Gastrocnemius medialis (tissue), 4 donors: ENCODE data around the gene P2RY2.

ENCODE experiments used
- POLR2A ChIP-seq, 2 donors: fragments of 450-650 bp; IDR thresholded peaks; one replicate each; pipeline ENCODE4 v1.6.1; 2017; ENCODE audit warnings: antibody characterized with exemption in 2 of 2, mild to moderate bottlenecking in 2 of 2, moderate library complexity in 2 of 2
- TF ChIP-seq, protein P1 (sequence below), 5 experiments: fragments of 450-650 bp in 3 of 5; fragments of 200-600 bp in 2 of 5; sonication (generic) in 2 of 5; IDR thresholded peaks in 4 of 5; conservative IDR thresholded peaks in 1 of 5; 1 replicate in 4 of 5; 2 replicates in 1 of 5; pipeline ENCODE4 v1.5.1; 2016 to 2019; ENCODE audit warnings: antibody characterized with exemption in 5 of 5, mild to moderate bottlenecking in 3 of 5, moderate library complexity in 3 of 5

DNA sequence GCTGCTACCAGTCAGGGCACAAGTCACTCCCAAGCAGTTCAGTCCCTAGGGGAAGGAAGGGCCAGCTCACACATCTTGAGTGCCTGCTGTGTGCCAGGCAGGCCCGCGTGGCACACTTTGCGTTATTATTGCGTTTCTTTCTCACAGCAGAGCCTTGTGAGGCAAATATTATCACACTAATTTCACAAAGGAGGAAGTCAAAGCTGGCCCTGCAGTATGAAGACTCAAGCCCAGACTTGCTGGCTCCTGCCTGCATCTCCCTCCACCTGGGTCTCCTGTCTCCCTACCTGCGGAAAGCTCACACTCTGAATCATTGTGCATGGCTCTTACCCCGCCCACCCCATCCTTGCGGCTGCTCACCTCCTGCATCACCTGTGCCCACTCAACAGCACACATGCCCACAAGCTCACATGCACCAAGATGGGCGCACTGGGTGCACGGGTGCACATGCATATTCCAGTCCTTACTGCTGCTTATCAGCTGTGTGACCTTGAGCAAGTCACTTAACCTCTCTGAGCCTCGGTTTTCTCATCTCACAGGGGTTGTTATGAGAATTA, 31.7 kb upstream of the P2RY2 start:
- TF ChIP-seq, protein P1, sequence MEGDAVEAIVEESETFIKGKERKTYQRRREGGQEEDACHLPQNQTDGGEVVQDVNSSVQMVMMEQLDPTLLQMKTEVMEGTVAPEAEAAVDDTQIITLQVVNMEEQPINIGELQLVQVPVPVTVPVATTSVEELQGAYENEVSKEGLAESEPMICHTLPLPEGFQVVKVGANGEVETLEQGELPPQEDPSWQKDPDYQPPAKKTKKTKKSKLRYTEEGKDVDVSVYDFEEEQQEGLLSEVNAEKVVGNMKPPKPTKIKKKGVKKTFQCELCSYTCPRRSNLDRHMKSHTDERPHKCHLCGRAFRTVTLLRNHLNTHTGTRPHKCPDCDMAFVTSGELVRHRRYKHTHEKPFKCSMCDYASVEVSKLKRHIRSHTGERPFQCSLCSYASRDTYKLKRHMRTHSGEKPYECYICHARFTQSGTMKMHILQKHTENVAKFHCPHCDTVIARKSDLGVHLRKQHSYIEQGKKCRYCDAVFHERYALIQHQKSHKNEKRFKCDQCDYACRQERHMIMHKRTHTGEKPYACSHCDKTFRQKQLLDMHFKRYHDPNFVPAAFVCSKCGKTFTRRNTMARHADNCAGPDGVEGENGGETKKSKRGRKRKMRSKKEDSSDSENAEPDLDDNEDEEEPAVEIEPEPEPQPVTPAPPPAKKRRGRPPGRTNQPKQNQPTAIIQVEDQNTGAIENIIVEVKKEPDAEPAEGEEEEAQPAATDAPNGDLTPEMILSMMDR (IDR thresholded peaks at IDR 0.05 in 4 of 5, conservative IDR thresholded peaks at IDR 0.05 in 1 of 5): no peak
- TF ChIP-seq POLR2A (IDR thresholded peaks at IDR 0.05): no peak
